Nephron progenitor cell (in vitro differentiated cells): ENCODE results near the gene TFEB.
A peak's percentile ranks its signal among the peaks of the same experiment; 100 is the strongest.
"Not testable (repeated sequence)": the region's sequence is repeated elsewhere in the genome, so short reads cannot be mapped to it uniquely, and the experiment has no call there.

Experiments used
- DNase-seq: peaks from one replicate; pipeline ENCODE4 v3.0.0; 2021
- H3K27ac Mint-ChIP-seq: 2 replicates; pipeline ENCODE4 v1.8.0; 2021; ENCODE audit warnings: mild to moderate bottlenecking, moderate library complexity, mixed read lengths
- H3K27me3 Mint-ChIP-seq: 2 replicates; pipeline ENCODE4 v1.8.0; 2021; ENCODE audit warnings: mild to moderate bottlenecking, low read depth, mixed read lengths; ENCODE audit not compliant: poor library complexity
- H3K36me3 Mint-ChIP-seq: 2 replicates; pipeline ENCODE4 v1.8.0; 2021; ENCODE audit warnings: low read depth, mixed read lengths
- H3K4me1 Mint-ChIP-seq: 2 replicates; pipeline ENCODE4 v1.8.0; 2021; ENCODE audit warnings: mixed read lengths
- H3K4me3 Mint-ChIP-seq: 2 replicates; pipeline ENCODE4 v1.8.0; 2021; ENCODE audit warnings: mild to moderate bottlenecking, moderate library complexity, mixed read lengths
- H3K9me3 Mint-ChIP-seq: 2 replicates; pipeline ENCODE4 v1.8.0; 2021; ENCODE audit warnings: mild to moderate bottlenecking, moderate library complexity, mixed read lengths
- TF ChIP-seq, protein P1 (sequence below): fragments of 200-600 bp; sonication (generic); IDR thresholded peaks from 2 replicates; pipeline ENCODE4 v1.5.0; 2021; ENCODE audit warnings: antibody characterized with exemption

Gene TFEB

GRCh38 chr6:41767112-41767833, 31.9 kb upstream of the TFEB start:
- Mint-ChIP-seq H3K36me3 (peaks cover 12% of the 10 kb centered on the region), H3K9me3 (no peaks in the 10 kb centered on the region), H3K27ac (no peak overlapping the region), H3K4me1 (peaks cover 39% of the 10 kb centered on the region), H3K27me3 (peaks cover 13% of the 10 kb centered on the region), H3K4me3 (no peak overlapping the region)
- no peak for DNase-seq
- TF ChIP-seq, protein P1, sequence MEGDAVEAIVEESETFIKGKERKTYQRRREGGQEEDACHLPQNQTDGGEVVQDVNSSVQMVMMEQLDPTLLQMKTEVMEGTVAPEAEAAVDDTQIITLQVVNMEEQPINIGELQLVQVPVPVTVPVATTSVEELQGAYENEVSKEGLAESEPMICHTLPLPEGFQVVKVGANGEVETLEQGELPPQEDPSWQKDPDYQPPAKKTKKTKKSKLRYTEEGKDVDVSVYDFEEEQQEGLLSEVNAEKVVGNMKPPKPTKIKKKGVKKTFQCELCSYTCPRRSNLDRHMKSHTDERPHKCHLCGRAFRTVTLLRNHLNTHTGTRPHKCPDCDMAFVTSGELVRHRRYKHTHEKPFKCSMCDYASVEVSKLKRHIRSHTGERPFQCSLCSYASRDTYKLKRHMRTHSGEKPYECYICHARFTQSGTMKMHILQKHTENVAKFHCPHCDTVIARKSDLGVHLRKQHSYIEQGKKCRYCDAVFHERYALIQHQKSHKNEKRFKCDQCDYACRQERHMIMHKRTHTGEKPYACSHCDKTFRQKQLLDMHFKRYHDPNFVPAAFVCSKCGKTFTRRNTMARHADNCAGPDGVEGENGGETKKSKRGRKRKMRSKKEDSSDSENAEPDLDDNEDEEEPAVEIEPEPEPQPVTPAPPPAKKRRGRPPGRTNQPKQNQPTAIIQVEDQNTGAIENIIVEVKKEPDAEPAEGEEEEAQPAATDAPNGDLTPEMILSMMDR = no peak

DNA sequence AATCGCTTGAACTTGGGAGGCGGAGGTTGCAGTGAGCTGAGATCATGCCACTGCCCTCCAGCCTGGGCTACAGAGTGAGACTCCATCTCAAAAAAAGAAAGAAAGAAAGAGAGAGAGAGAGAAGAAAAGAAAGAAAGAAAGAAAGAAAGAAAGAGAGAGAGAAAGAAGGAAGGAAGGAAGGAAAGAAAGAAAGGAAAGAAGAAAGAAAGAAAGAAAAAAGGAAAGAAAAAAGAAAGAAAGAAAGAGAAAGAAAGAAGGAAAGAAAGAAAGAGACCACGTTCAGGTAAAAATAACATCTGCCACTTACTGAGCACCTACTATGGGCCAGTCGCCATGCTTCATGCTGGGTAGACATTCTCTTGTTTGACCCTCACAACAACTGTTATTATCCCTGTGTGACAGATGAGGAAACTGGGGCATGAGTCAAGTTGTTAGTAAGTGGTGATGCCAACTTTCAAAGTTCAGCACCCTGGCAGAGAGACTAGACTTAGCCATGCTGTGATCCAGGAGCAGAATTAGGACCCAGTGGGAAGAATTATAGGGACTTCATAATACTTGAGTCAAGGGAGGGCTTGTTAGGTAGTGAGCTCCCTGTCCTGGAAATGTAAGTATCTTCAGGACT, 30.7 kb upstream of the TFEB start:
- not testable (repeated sequence) for DNase-seq, H3K27ac Mint-ChIP-seq, H3K36me3 Mint-ChIP-seq, H3K4me3 Mint-ChIP-seq, H3K9me3 Mint-ChIP-seq
- H3K4me1 Mint-ChIP-seq = peaks cover 39% of the 10 kb centered on the region
- H3K27me3 Mint-ChIP-seq = peaks cover 13% of the 10 kb centered on the region

DNA sequence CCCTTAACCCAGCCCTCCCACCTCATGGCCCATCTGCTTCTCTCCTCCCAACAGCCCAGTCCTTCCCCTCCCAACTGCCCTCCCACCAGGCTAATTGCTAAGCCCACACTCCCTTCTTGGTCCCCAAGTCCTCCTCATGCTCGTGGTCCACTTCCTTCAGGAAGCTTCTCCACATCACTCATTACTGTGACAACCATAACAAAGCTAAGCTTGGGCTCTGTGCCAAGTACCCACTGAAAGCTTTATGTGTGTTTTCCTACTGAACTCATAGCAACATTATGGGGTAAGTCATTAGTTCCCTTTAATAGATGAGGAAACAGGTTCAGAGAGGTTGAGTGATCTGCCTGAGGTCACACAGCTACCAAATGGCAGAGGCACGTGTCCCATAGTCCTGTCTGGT, 28.1 kb upstream of the TFEB start:
- Mint-ChIP-seq H3K27ac (no peak overlapping the region), H3K36me3 (no peaks in the 10 kb centered on the region), H3K9me3 (no peaks in the 10 kb centered on the region), H3K27me3 (peaks cover 19% of the 10 kb centered on the region), H3K4me1 (peaks cover 29% of the 10 kb centered on the region), H3K4me3 (no peak overlapping the region)
- DNase-seq = no peak
- TF ChIP-seq, protein P1 = no peak

- Mint-ChIP-seq H3K36me3 (no peaks in the 10 kb centered on the region), H3K4me1 (peaks cover 14% of the 10 kb centered on the region), H3K27ac (no peak overlapping the region), H3K27me3 (peaks cover 17% of the 10 kb centered on the region), H3K9me3 (no peaks in the 10 kb centered on the region), H3K4me3 (no peak overlapping the region)
- TF ChIP-seq, protein P1 = no peak
- DNase-seq = no peak
Observed at GRCh38 chr6:41759905-41760579, 24.6 kb upstream of the TFEB start.

DNA sequence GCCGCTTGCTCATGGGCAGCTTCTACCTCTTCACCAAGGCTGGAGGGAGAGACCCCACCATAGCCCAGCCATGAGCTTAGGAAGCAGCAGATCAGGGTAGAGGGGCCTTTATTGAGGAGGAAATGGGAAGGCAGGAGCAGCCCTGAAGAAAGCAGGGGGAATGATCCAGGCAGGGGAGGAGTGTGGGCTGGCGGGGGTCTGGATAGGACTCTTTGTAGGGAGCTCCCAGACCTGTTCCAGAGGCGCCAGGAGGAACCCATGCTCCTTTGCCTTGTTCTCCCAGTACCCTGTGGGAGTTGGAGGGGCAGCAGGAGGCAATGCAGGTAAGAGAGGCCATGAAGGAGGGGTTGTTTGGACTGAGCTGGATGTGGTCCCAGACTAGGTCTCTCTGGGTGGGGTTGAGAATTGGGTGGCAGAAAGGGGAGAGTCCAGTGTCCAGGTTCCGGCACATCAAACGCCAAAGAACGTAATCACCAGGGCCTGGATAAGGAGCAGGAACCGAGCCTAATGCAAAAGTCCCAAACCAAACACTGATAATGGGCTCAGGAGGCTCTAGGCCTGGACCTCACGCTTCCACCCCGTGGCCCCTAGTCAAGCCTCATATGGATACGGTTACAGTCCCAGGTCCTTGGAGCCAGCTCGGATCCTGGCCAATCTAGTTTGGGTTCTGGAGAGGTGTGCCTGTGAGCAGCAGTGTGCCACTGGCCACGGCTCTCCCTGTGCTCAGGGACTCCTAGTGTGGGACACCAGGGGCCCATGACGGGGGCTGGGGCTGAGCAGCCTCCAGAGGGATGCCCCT, 23.9 kb upstream of the TFEB start:
- Mint-ChIP-seq H3K27me3 (peaks cover 18% of the 10 kb centered on the region), H3K4me3 (no peak overlapping the region), H3K36me3 (no peaks in the 10 kb centered on the region), H3K9me3 (no peaks in the 10 kb centered on the region), H3K27ac (peak overlapping the region; percentile 72), H3K4me1 (peaks cover 14% of the 10 kb centered on the region)
- TF ChIP-seq, protein P1 = no peak
- no peak for DNase-seq

DNA sequence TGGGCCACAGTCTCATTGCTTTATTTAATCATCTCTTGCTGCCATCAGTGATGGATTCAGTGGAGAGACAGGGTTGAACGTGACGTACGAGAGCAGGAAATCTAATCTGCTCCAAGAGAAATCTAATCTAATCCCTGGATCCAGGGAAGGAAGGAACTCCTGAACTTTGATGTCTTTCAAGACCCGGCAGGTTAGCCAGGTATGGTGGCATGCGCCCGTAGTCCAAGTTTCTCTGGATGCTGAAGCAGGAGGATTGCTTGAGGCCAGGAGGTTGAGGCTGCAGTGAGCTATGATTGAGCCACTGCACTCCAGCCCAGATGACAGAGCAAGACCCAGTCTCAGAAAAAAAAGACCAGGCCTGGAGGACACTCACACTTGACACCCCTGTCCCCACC, 23.2 kb upstream of the TFEB start:
- peak overlapping the region; percentile 72 for H3K27ac Mint-ChIP-seq
- DNase-seq = no peak
- no peak overlapping the region for H3K4me3 Mint-ChIP-seq
- no peaks in the 10 kb centered on the region for H3K36me3 Mint-ChIP-seq
- peaks cover 9% of the 10 kb centered on the region for H3K4me1 Mint-ChIP-seq
- H3K9me3 Mint-ChIP-seq = no peaks in the 10 kb centered on the region
- peaks cover 14% of the 10 kb centered on the region for H3K27me3 Mint-ChIP-seq
- TF ChIP-seq, protein P1 = no peak
